ENCODE data around the gene DNAH8.
"Not testable (repeated sequence)": the region's sequence is repeated elsewhere in the genome, so short reads cannot be mapped to it uniquely, and the experiment has no call there.

The DNAH8 gene

GRCh38 chr6:38699702-38700101 lies 15.4 kb upstream of the DNAH8 start:
- not testable (repeated sequence) for DNase-seq

- no peak for DNase-seq
Measured at GRCh38 chr6:38701551-38701950, 13.6 kb upstream of the DNAH8 start.

GRCh38 chr6:38702558-38703397 lies 12.3 kb upstream of the DNAH8 start, which contains the start of gene GLO1:
Gene GLO1, minus strand, starts transcription at chr6:38703145. Its CDS starts 91 bp downstream, at chr6:38703054.
- DNase-seq = peak; percentile 96 to 99

GRCh38 chr6:38703949-38704590 lies 11.0 kb upstream of the DNAH8 start:
- no peak for DNase-seq

- no peak for DNase-seq
Measured at GRCh38 chr6:38705924-38706323, 9.2 kb upstream of the DNAH8 start.

- no peak for DNase-seq
Measured at GRCh38 chr6:38708496-38708895, 6.6 kb upstream of the DNAH8 start.

- no peak for DNase-seq
Measured at GRCh38 chr6:38713812-38714211, 1.3 kb upstream of the DNAH8 start.

- DNase-seq = no peak
Measured at GRCh38 chr6:38714239-38715015, 684 bp upstream of the DNAH8 start.

GRCh38 chr6:38716825-38717224 lies 1.7 kb downstream of the DNAH8 start:
- no peak for DNase-seq

GRCh38 chr6:38719358-38719757 lies 4.2 kb downstream of the DNAH8 start:
- no peak for DNase-seq

GRCh38 chr6:38720295-38720694 lies 5.2 kb downstream of the DNAH8 start:
- no peak for DNase-seq

- no peak for DNase-seq
Measured at GRCh38 chr6:38722038-38722437, 6.9 kb downstream of the DNAH8 start.

- no peak for DNase-seq
Measured at GRCh38 chr6:38722727-38723334, 7.7 kb downstream of the DNAH8 start.

GRCh38 chr6:38723783-38724182 lies 8.7 kb downstream of the DNAH8 start:
- DNase-seq = no peak

GRCh38 chr6:38724343-38724742 lies 9.2 kb downstream of the DNAH8 start:
- DNase-seq = no peak

- no peak for DNase-seq
Measured at GRCh38 chr6:38725414-38726183, 10.5 kb downstream of the DNAH8 start.

GRCh38 chr6:38728203-38728602 lies 13.1 kb downstream of the DNAH8 start:
- no peak for DNase-seq

- no peak for DNase-seq
Measured at GRCh38 chr6:38730140-38730862, 15.2 kb downstream of the DNAH8 start.

GRCh38 chr6:38736951-38737350 lies 21.8 kb downstream of the DNAH8 start:
- DNase-seq = no peak

- DNase-seq = no peak
Measured at GRCh38 chr6:38738261-38738660, 23.1 kb downstream of the DNAH8 start.

GRCh38 chr6:38739532-38739931 lies 24.4 kb downstream of the DNAH8 start:
- no peak for DNase-seq

GRCh38 chr6:38749473-38749872 lies 34.4 kb downstream of the DNAH8 start:
- no peak for DNase-seq
